ENCODE measurements around the gene HADHB.
"Not testable (repeated sequence)": the region's sequence is repeated elsewhere in the genome, so short reads cannot be mapped to it uniquely, and the experiment has no call there.

Gene HADHB

GRCh38 chr2:26331321-26331720, 86.6 kb downstream of the HADHB start:
- not testable (repeated sequence) for DNase-seq

GRCh38 chr2:26333293-26333692, 88.6 kb downstream of the HADHB start:
- DNase-seq, result no peak

- DNase-seq, result no peak
Observed at GRCh38 chr2:26335231-26335630, 90.5 kb downstream of the HADHB start.

- DNase-seq, result no peak
Observed at GRCh38 chr2:26336719-26337118, 92.0 kb downstream of the HADHB start.

- DNase-seq, result no peak
Observed at GRCh38 chr2:26337298-26337697, 92.6 kb downstream of the HADHB start.
